Pulmonary artery endothelial cell (primary cell): ENCODE measurements around the gene GNE. TPM values are rescaled to one million over a fixed set of nuclear protein-coding genes. Genes with fewer than 3 reads are reported as not detected.
"Not testable (repeated sequence)": the region's sequence is repeated elsewhere in the genome, so short reads cannot be mapped to it uniquely, and the experiment has no call there.

Source experiments
- DNase-seq: peaks from one replicate; pipeline ENCODE4 v3.0.0-alpha.2; 2011; ENCODE audit warnings: low read depth, low spot score
- total RNA-seq: library from RNA; depleted of rRNA; stranded (reverse); fragments of >200 nt; gene quantifications from 2 replicates; pipeline ENCODE4 v1.2.3, GENCODE V29; 2014

The GNE gene
- 11.1 and 18.9 TPM in 2 replicates for total RNA-seq

- DNase-seq, result peak; percentile 76
Measured at GRCh38 chr9:36258208-36258995, at the start of gene GNE. GNE (minus strand) TSS chr9:36258448; CDS start chr9:36249355, 9,093 bp downstream.

GRCh38 chr9:36306471-36307306, 48.4 kb upstream of the GNE start:
- no peak for DNase-seq

GRCh38 chr9:36304366-36304765, 46.1 kb upstream of the GNE start:
- DNase-seq, result not testable (repeated sequence)

- DNase-seq, result no peak
Measured at GRCh38 chr9:36301227-36301626, 43.0 kb upstream of the GNE start.

GRCh38 chr9:36298566-36298965, 40.3 kb upstream of the GNE start:
- DNase-seq, result no peak

GRCh38 chr9:36297798-36298197, 39.5 kb upstream of the GNE start:
- DNase-seq, result no peak

GRCh38 chr9:36294996-36295395, 36.7 kb upstream of the GNE start:
- DNase-seq, result not testable (repeated sequence)

- no peak for DNase-seq
Measured at GRCh38 chr9:36293918-36294317, 35.7 kb upstream of the GNE start.

GRCh38 chr9:36293171-36293570, 34.9 kb upstream of the GNE start:
- DNase-seq, result no peak

- DNase-seq, result no peak
Measured at GRCh38 chr9:36292641-36293040, 34.4 kb upstream of the GNE start.

GRCh38 chr9:36290996-36291395, 32.7 kb upstream of the GNE start:
- DNase-seq, result no peak

GRCh38 chr9:36289836-36290435, 31.7 kb upstream of the GNE start:
- DNase-seq, result no peak

GRCh38 chr9:36288070-36288469, 29.8 kb upstream of the GNE start:
- no peak for DNase-seq

- DNase-seq, result no peak
Measured at GRCh38 chr9:36286388-36286787, 28.1 kb upstream of the GNE start.

- no peak for DNase-seq
Measured at GRCh38 chr9:36284226-36284625, 26.0 kb upstream of the GNE start.

- DNase-seq, result no peak
Measured at GRCh38 chr9:36282275-36282674, 24.0 kb upstream of the GNE start.

GRCh38 chr9:36280989-36281388, 22.7 kb upstream of the GNE start:
- no peak for DNase-seq

- DNase-seq, result no peak
Measured at GRCh38 chr9:36278243-36278642, 20.0 kb upstream of the GNE start.

GRCh38 chr9:36276781-36277181, 18.5 kb upstream of the GNE start:
- peak; percentile 44 for DNase-seq

- no peak for DNase-seq
Measured at GRCh38 chr9:36276254-36276653, 18.0 kb upstream of the GNE start.

GRCh38 chr9:36275060-36275459, 16.8 kb upstream of the GNE start:
- DNase-seq, result no peak

- not testable (repeated sequence) for DNase-seq
Measured at GRCh38 chr9:36273354-36273753, 15.1 kb upstream of the GNE start.
